Thymus (tissue), 11 donors: ENCODE data around the gene KCND3. TPM values are rescaled to one million over a fixed set of nuclear protein-coding genes. Genes with fewer than 3 reads are reported as not detected.

ENCODE experiments used
- DNase-seq, 9 donors: peaks; one replicate each; pipeline ENCODE4 v3.0.0-alpha.2; 2013; ENCODE audit warnings: low spot score in 9 of 9, low read depth in 6 of 9, missing footprints in 1 of 9
- H3K27ac ChIP-seq, 2 donors: one replicate each; pipeline ENCODE4 v1.5.1; 2013; ENCODE audit warnings: control low read depth in 1 of 2, low read depth in 1 of 2, low read length in 1 of 2, mild to moderate bottlenecking in 1 of 2, moderate library complexity in 1 of 2
- H3K27me3 ChIP-seq, 2 donors: one replicate each; pipeline ENCODE4 v1.5.1; 2013; ENCODE audit warnings: low read length in 1 of 2; ENCODE audit not compliant: control insufficient read depth in 2 of 2, insufficient read depth in 1 of 2
- H3K36me3 ChIP-seq, 2 donors: one replicate each; pipeline ENCODE4 v1.5.1; 2013; ENCODE audit warnings: low read length in 1 of 2, mild to moderate bottlenecking in 1 of 2, moderate library complexity in 1 of 2; ENCODE audit not compliant: control insufficient read depth in 2 of 2, insufficient read depth in 2 of 2
- H3K4me1 ChIP-seq, 2 donors: one replicate each; pipeline ENCODE4 v1.5.1; 2013; ENCODE audit warnings: low read length in 2 of 2; ENCODE audit not compliant: control insufficient read depth in 2 of 2, insufficient read depth in 2 of 2
- H3K4me3 ChIP-seq, 2 donors: one replicate each; pipeline ENCODE4 v1.5.1; 2013; ENCODE audit warnings: low read length in 2 of 2, control low read depth in 1 of 2, mild to moderate bottlenecking in 1 of 2
- H3K9me3 ChIP-seq, 2 donors: one replicate each; pipeline ENCODE4 v1.5.1; 2013; ENCODE audit warnings: low read length in 1 of 2, mild to moderate bottlenecking in 1 of 2; ENCODE audit not compliant: control insufficient read depth in 2 of 2, insufficient read depth in 1 of 2
- WGBS: extraction: QIAGEN DNeasy Blood & Tissue Kit; methylation state at CpG from one replicate; pipeline ENCODE4 v1.1.7; 2013; 5-methylcytosine and 5-hydroxymethylcytosine counted together
- polyA plus RNA-seq: library from polyadenylated mRNA; stranded (reverse); fragments of 200-250 nt; gene quantifications from one replicate; pipeline ENCODE4 v1.2.3, GENCODE V29; 2013
- total RNA-seq: library from RNA; stranded (reverse); fragments of 120-200 nt; gene quantifications from one replicate; pipeline ENCODE4 v1.2.4, GENCODE V29; 2013
- donor health status: healthy.

Gene KCND3
- total and polyA plus RNA-seq, 2 donors, result 0.33 to 0.73 TPM

GRCh38 chr1:111992476-111992875 is 3.0 kb upstream of the KCND3 start:
- no peaks in the 10 kb centered on the region for H3K9me3 ChIP-seq
- WGBS, result 89% methylated on average over 10 of the region's 10 CpGs
- no peaks in the 10 kb centered on the region for H3K36me3 ChIP-seq
- no peak for DNase-seq
- H3K27me3 ChIP-seq, result peaks cover 56 to 63% of the 10 kb centered on the region in 2 donors
- no peak overlapping the region for H3K27ac ChIP-seq
- H3K4me3 ChIP-seq, result no peak overlapping the region
- H3K4me1 ChIP-seq, result peaks cover 3 to 4% of the 10 kb centered on the region in 2 donors

- no peak overlapping the region for H3K4me3 ChIP-seq
- peaks cover 61 to 74% of the 10 kb centered on the region in 2 donors for H3K27me3 ChIP-seq
- H3K27ac ChIP-seq, result no peak overlapping the region
These were observed 1.6 kb upstream of the KCND3 start for GRCh38 chr1:111990878-111991718.

GRCh38 chr1:111990026-111990877 is 784 bp upstream of the KCND3 start:
- H3K36me3 ChIP-seq, result no peaks in the 10 kb centered on the region
- no peak overlapping the region for H3K27ac ChIP-seq
- peaks cover 3 to 4% of the 10 kb centered on the region in 2 donors for H3K4me1 ChIP-seq
- H3K9me3 ChIP-seq, result no peaks in the 10 kb centered on the region
- H3K27me3 ChIP-seq, result peaks cover 59 to 74% of the 10 kb centered on the region in 2 donors
- H3K4me3 ChIP-seq, result peak overlapping the region in 1 of 2 donors; percentile 37
- no peak for DNase-seq
- WGBS, result 3% methylated on average over 72 of the region's 72 CpGs

More at GRCh38 chr1:111990878-111991718, 1.6 kb upstream of the KCND3 start:
- no peaks in the 10 kb centered on the region for H3K9me3 ChIP-seq
- peaks cover 3 to 4% of the 10 kb centered on the region in 2 donors for H3K4me1 ChIP-seq
- no peak for DNase-seq
- 5% methylated on average over 37 of the region's 37 CpGs for WGBS
- H3K36me3 ChIP-seq, result no peaks in the 10 kb centered on the region

- no peak overlapping the region for H3K27ac ChIP-seq
- H3K4me1 ChIP-seq, result peaks cover 3 to 4% of the 10 kb centered on the region in 2 donors
- WGBS, result 4% methylated on average over 51 of the region's 51 CpGs
- H3K27me3 ChIP-seq, result peaks cover 59 to 69% of the 10 kb centered on the region in 2 donors
- peak overlapping the region in 1 of 2 donors; percentile 37 for H3K4me3 ChIP-seq
- no peaks in the 10 kb centered on the region for H3K9me3 ChIP-seq
- H3K36me3 ChIP-seq, result no peaks in the 10 kb centered on the region
- no peak for DNase-seq
These were observed 570 bp downstream of the KCND3 start for GRCh38 chr1:111988743-111989453.

- peaks cover 59 to 63% of the 10 kb centered on the region in 2 donors for H3K27me3 ChIP-seq
- H3K4me1 ChIP-seq, result peaks cover 3 to 4% of the 10 kb centered on the region in 2 donors
- WGBS, result 25% methylated on average over 8 of the region's 8 CpGs
- no peak for DNase-seq
- H3K4me3 ChIP-seq, result no peak overlapping the region
- H3K36me3 ChIP-seq, result no peaks in the 10 kb centered on the region
- H3K27ac ChIP-seq, result no peak overlapping the region
- H3K9me3 ChIP-seq, result no peaks in the 10 kb centered on the region
These were observed 1.1 kb downstream of the KCND3 start for GRCh38 chr1:111988377-111988742.

GRCh38 chr1:111987502-111987901 is 2.0 kb downstream of the KCND3 start:
- Histone ChIP-seq H3K27ac (no peak overlapping the region), H3K4me3 (no peak overlapping the region), H3K27me3 (peaks cover 57% of the 10 kb centered on the region in 2 donors), H3K9me3 (no peaks in the 10 kb centered on the region), H3K36me3 (no peaks in the 10 kb centered on the region), H3K4me1 (peaks cover 3 to 4% of the 10 kb centered on the region in 2 donors)
- 91% methylated on average over 4 of the region's 4 CpGs for WGBS
- no peak for DNase-seq

GRCh38 chr1:111983500-111983899 is 6.0 kb downstream of the KCND3 start:
- WGBS, result 93% methylated on average over 8 of the region's 8 CpGs

DNA sequence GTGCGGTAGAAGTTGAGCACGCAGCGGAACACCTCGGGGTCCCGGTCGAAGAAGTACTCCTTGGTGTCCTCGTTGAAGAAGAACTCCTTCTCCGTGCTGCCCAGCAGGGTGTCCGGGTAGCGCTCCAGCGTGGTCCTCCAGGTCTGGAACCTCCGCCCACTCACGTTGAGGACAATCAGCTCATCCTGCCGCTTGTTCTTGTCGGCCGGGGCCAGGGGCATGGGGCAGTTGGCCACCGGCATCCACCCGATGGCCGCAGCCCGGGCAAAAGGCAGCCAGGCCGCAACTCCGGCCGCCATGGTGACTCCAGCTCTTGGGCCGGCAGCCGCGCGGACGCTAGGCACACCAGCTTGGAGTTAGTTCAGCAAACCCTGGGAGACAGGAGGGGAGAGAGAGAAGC is 7.0 kb downstream of the KCND3 start:
- no peaks in the 10 kb centered on the region for H3K9me3 ChIP-seq

More at GRCh38 chr1:111983500-111983899, 6.0 kb downstream of the KCND3 start:
- Histone ChIP-seq H3K4me3 (no peak overlapping the region), H3K27me3 (peaks cover 17 to 21% of the 10 kb centered on the region in 2 donors), H3K27ac (no peak overlapping the region), H3K9me3 (no peaks in the 10 kb centered on the region), H3K36me3 (no peaks in the 10 kb centered on the region), H3K4me1 (no peaks in the 10 kb centered on the region)
- no peak for DNase-seq

More for the DNA sequence above, 7.0 kb downstream of the KCND3 start:
- 98% methylated on average over 28 of the region's 28 CpGs for WGBS
- H3K36me3 ChIP-seq, result no peaks in the 10 kb centered on the region
- H3K4me1 ChIP-seq, result no peaks in the 10 kb centered on the region
- H3K27ac ChIP-seq, result no peak overlapping the region
- H3K4me3 ChIP-seq, result no peak overlapping the region
- H3K27me3 ChIP-seq, result peaks cover 8 to 10% of the 10 kb centered on the region in 2 donors
- DNase-seq, result no peak
